Bone marrow (tissue), 2 donors: ENCODE measurements around the gene CNDP1.
A peak's percentile ranks its signal among the peaks of the same experiment; 100 is the strongest.
"Not testable (repeated sequence)": the region's sequence is repeated elsewhere in the genome, so short reads cannot be mapped to it uniquely, and the experiment has no call there.

ENCODE experiments used
- DNase-seq, 2 donors: peaks; one replicate each; lab custom pipeline; 2025; lab: John Stamatoyannopoulos, UW

Gene CNDP1, protein sequence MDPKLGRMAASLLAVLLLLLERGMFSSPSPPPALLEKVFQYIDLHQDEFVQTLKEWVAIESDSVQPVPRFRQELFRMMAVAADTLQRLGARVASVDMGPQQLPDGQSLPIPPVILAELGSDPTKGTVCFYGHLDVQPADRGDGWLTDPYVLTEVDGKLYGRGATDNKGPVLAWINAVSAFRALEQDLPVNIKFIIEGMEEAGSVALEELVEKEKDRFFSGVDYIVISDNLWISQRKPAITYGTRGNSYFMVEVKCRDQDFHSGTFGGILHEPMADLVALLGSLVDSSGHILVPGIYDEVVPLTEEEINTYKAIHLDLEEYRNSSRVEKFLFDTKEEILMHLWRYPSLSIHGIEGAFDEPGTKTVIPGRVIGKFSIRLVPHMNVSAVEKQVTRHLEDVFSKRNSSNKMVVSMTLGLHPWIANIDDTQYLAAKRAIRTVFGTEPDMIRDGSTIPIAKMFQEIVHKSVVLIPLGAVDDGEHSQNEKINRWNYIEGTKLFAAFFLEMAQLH

DNA sequence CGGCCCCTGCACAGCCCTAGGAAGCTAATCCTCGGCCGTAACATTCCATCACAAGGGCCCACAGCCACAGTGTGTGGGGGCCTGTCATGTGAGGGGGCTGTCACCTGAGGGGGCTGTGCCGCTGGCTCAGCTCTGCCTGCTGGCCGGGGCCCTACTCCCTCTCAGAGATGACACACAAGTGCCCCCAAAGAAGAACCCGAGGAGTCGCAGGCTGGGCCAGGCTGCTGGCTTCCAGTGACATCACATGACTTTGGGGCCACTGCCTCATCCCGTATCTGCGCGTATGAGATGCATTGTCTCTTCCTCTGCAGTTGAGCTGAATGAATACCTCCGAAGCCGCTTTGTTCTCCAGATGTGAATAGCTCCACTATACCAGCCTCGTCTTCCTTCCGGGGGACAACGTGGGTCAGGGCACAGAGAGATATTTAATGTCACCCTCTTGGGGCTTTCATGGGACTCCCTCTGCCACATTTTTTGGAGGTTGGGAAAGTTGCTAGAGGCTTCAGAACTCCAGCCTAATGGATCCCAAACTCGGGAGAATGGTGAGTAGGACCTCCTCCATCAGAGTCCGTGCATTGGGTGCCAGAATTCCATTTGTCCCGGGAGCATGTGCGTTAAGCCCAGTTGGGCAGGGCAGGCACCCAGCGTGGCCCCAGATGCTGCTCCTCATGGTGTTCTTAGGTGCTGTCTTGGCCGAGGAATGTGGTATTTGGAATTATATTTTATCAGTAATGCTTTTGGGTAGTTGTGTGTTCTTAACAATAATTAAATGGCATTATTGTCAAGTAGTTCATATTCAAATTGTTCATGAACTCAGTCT is at the start of gene CNDP1:
Gene CNDP1 (plus strand): TSS at position 351 of the 820 bp plus-strand sequence. CDS start 168 bp downstream, at position 519.
- no peak for DNase-seq

DNA sequence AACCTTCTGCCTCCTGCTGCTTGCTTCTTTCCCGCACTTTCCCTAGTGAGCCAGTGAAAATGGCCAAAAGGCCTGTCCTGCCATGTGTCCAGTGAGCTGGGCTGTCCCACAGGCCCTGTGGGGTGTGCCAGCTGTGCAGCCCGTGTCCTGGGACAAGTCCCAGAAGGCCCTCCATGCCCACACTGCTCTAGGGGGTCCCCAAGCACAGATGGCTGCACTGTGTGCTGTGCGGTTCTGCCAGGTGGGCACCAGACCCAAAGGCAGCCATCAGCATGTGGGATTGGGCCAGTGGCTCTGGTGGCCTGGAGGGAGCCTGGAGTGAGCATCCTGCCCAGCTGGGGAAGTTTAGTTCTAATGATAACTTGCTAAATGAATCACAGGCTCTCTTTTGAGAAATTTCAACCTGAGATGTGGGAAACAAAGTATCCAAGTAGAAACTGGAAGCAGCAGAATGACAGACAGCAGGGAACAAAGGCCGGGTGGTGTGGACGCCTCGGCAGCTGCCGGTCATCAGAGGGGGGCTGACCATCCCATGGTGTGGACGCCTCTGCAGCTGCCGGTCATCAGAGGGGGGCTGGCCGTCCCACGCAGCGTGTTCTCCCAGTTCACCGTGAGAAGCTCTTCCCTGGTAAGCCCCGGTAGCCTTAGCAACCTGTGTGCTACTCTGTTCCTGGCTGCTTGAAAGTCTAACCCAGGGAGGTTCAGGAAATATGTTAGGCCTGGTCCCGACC is 48.0 kb upstream of the CNDP1 start:
- no peak for DNase-seq

DNA sequence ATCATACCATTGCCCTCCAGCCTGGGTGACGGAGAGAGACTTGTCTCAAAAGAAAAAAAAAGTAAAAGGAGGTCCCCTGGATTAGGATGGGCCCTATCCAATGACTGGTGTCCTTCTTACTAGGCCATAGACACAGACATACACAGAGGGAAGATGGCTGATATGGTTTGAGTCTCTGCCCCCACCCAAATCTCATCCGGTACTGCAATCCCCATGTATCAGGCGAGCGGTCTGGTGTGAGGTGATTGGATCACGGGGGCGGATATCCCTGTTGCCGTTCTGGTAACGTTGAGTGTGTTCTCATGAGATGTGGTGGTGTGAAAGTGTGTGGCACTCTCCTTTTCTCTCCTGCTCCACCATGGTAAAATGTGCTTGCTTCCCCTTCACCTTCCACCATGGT is 45.9 kb upstream of the CNDP1 start:
- no peak for DNase-seq

DNA sequence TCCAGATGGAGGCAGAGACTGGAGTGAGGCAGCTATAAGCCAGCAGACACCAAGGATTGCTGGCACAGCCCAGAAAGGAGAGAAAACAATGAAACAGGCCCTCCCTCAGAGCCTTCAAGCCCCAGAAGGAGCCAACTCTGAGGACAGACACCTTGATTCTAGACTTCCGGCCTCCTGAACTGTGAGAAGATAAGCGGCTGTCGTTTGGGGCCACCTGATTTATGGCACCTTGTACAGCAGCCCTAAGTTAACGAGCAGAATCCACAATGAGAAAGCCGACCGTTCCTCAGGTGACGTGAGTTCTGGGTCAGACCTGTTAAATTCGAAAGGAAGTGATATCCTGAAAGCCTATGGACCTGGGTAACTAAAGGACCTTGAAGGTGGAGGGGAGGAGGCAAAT is 45.4 kb upstream of the CNDP1 start:
- DNase-seq = no peak

DNA sequence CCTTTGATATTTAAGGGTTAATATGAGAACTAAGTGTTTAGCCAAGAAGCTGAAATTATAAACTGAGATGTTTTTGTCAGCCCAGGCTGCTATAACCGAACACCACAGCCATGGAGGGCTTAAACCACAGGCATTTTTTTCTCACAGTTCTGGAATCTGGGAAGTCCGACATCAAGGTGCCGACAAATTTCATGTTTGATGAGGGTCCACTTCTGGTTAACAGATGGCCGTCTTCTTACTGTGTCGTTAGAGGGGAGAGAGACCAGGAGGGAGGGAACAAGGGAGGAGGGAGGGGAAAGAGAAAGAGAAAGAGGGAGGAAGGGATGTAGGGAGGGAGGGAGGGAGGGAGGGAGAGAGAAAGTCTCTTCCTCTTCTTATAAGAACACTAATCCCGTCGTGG is 44.6 kb upstream of the CNDP1 start:
- DNase-seq = no peak

DNA sequence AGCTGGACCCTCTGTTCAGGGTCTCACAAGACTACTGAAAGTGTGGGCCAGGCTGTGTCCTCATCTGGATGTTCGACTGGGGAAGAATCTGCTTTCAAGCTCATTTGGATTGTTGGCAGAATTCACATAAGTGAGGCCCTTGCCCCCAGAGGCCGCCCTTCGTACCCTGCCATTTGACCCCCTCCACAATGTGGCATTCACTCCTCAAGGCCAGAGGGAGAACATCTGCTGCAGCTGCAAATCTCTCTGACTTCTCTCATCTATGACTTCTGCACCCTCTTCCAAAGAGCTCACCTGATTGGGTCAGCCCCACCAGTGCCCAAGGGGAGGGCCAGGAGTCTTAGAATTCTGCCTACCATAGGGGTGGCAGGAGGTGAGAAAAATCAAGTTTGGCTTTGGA is 42.0 kb upstream of the CNDP1 start:
- DNase-seq = no peak

DNA sequence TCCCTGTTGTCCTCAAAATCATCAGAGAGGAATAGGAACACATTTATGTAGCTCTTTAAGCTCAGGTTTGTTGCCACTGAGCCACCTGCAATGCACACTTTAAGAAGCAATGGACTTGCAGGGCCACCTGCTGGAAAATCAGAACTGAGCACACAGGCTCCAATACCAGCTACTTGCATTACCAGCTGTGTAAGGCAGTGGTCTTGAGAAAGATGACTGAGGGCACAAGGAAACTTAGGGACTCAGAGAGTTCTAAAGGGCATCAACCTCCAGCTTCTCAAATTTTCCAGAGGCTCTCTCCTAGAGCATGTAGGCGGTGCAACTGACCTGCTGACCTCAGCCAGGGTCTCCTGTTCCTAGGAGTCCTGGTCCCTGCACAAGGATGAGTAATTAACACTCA is 40.6 kb upstream of the CNDP1 start:
- peak in 1 of 2 donors; percentile 21 for DNase-seq

DNA sequence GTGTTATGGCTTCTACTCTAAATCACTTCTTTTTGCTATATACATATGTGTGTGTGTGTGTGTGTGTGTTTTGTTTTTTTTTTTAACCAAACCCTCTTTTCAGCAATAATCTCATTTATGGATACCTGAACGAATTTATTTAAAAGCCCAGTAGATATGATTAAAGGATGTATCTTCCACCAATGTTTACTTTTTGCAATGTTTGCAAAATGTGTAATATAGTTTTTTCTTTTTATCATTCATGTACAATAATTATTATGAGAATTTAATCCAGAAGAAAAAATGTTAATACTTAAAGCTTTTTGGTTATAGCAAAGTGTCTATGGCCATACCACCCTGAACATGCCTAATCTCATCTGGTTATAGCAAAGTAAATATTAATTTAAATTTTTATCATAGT is 39.8 kb upstream of the CNDP1 start:
- DNase-seq = no peak

DNA sequence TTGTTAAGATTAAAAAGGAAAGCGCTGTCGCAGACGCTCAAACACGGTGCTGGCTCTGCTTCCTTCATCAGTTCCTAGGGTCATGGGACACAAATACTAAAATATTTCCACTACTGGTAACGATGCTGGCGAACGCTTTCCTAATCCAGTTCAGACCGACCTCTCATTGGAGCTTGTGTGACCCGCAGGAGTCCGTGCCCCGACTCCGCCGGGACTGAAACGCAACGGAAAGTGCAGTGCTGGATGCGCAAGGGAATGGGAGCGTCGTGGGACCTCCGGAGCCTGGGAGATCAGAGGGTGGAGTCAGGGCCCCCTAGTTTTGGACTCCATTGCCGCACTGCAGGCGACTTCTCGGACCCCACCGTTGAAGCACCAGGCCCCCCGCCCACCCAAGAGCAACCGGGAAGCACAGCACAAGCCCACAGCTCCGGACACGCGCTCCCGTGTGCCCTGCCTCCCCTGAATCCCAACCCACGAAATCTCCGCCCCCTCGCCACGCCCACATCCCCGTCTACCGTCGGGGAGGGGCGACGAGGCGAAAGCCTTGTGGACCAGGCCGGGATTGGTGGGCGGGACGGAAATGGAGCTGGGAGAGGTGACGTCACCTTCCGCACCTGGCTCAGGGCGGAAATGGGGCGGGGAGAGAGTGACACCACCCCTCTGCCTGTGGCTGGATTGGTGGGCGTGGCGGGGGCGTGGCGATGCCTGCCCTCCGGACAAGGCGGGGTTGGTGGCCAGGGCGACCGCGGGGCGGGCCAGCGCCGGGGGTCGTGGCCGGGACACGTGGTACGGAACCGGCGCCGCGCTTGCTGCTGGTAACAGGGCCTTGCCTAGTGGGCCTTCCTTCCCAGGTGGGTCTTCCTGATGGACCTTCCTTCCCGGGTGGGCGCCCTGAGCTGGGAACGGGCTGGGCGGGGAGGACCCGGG is 38.5 kb upstream of the CNDP1 start, which contains the start of gene CNDP2:
Gene CNDP2 (plus strand): TSS at position 783 of the 927 bp plus-strand sequence. CDS start 3,611 bp downstream, outside the sequence.
- DNase-seq = peak; percentile 88 to 95

DNA sequence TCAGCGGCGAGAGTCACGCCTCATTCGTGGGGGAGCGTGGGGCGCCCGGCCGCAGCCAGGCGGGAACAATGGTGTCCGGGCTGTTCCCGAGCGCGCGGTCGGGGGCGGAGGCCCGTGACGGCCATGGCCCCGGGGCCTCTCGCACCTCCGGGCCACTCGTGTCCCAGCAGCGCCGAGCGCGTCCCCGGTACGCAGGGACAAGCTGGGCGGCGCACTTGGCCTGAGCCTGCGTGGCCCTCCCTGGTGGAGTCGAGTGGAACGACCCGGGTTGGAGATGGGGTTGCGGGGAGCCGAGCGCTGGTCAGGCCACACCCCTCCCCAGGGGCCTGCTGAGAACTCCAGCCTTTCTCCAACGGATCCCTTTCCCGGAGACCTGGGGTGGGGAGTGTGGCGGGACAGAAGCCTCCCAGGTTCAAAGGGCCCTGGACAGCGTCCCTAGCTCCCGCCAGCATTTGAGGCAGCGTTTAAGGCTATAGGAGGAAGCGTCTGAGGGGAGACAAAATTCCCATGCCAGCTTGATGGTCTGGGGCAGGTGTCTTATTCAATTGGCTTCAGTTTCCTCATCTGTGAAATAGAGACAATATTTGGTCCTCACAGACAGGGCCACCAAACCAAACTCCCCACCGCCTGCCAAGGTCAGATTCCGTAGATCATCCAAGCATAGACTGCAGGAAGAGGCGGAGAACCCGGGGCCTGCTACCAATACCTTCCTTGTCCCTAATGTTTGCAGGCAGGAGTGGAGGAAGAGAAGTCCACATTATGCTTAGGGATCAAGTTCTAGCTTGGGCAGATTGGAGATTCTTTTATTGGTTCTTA is 37.6 kb upstream of the CNDP1 start:
- peak in 1 of 2 donors; percentile 55 for DNase-seq

DNA sequence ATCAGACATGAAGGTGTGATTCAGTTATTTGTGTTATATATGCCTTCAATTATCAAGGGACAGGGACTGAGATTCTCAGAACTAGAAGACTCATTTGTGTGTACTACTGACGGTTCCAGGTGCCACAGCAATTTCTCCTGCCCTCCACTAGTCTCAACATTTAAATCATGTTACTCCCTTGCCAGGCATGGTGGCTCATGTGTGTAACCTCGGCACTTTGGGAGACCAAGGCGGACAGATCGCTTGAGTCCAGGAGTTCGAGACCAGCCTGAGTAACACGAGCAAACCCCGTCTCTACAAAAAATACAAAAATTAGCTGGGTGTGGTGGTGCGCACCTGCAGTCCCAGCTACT is 37.0 kb upstream of the CNDP1 start:
- DNase-seq = no peak

DNA sequence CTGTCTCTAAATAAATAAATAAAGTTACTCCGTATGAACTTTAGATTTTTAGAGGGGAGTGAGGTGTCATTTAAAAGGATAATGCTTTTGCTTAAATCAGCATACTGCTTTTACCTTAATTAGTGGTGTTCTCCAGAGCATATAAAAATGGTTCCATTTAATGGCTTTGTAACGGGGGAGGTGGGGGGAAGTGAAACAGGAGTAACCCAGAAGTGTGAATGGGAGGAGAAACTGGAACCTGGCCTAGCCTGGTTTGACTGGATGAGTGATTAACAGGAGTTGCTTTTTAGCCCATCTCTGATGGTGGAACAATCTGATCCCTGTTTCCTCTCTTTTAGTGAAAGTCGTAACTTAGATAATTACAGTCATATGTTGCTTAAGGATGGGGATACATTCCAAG is 36.5 kb upstream of the CNDP1 start:
- DNase-seq = no peak

DNA sequence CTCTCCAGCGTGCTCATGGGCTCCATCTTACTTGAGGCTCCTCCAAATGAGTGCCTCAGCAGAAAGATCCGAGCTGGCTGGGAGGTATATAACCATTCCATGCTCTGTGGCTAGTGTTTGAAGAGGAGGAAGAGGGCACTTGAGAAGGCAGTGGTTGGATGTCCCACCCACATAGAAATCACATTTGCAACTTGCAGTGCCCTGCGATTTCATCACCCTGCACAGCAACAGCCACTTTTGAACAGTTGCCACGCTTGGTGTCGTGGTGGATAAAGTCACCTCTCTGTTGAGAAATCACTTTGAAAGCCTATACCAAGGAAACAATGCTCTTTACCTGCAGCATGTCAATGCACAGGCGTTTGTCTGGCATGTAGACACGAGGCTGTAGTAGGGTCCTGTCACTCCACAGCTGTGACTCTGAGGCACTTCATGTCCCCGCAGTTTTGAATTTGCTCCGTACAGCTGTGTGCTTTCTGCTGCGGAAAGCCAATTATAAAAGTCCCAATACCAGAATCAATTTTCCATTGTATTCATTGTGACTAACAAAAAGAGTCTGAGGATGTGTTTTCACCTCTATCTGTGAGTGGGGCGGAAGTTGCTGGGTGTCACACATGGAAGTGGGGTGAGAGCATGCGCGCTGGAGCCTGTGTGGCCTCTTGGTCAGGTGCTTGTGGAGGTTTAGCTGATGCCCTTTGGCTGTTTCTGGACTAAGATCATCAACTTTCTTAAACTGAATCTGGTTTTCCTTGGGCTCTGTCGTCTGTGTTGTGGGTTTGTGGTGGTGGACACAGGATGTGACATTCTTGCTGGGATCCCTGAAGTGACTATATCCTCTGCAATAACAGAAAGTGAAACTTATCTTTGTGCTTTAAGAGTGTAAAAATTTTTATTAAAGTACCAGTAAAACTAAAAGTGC is 35.3 kb upstream of the CNDP1 start:
- peak in 1 of 2 donors; percentile 68 for DNase-seq

DNA sequence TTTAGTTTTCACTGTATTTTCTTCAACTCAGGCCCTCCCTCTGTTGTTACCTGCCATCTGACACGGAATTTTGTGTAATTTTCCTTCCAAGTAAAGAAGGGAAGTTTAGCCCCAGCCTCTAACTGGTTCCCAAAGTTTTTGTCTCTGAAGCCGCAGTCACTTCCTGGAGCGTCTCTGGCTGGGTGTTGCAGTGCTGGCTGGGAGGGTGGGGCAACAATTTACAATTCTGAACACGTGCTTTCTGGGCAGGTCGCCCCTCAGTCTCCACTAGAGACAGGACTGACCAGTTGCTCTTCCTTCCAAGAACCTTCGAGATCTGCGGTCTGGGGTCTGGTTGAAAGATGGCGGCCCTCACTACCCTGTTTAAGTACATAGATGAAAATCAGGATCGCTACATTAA is 34.7 kb upstream of the CNDP1 start:
- peak in 1 of 2 donors; percentile 68 for DNase-seq

DNA sequence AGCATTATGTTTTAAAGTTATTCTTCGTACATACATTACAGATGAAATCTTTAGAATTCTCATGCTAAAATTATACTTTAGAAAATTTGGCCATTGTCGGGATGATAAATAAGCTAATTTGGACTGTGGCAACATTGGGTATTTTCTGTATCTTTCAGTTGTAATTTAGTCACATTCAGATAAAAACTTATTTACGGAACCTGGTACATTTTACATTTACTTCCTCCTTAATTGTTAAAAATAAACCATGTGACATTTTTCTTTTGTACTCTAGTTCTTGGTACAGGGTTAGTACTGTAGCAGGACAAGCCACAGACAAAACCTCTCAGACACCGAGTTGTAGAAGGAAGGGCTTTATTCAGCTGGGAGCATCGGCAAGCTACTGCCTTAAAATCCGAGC is 33.9 kb upstream of the CNDP1 start:
- DNase-seq = no peak

DNA sequence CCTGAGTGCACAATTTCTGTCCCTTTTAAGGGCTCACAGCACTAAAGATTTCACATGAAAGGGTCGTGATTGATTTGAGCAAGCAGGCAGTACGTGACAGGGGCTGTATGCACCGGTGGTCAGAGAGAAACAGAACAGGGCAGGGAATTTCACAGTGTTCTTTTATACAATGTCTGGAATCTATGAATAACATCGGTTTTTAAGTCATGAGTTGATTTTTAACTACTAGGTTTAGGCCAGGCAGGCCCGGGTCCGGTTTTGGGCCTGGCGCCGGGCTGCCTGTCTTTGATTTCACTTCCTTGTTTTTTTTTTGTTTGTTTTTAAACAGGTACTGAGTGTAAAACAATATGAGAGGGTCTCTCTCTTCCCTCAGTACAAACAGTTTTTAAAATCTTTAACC is 33.5 kb upstream of the CNDP1 start:
- not testable (repeated sequence) for DNase-seq

DNA sequence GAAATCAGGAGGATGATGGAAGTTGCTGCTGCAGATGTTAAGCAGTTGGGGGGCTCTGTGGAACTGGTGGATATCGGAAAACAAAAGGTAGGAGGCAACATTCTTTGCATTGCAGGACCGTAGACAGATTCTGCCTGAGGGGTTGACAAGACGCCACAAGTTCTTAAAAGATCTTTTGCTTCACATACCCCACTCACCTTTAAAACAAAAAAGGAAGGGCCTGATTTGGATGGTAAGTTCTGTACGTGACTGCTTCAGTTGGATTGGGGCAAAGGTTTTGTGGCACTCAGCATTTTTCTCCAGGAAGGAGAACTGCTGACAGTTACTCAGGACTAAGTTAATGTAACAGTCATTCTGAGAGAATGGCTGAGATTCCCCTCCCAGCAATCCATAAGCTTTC is 32.9 kb upstream of the CNDP1 start:
- DNase-seq = no peak

DNA sequence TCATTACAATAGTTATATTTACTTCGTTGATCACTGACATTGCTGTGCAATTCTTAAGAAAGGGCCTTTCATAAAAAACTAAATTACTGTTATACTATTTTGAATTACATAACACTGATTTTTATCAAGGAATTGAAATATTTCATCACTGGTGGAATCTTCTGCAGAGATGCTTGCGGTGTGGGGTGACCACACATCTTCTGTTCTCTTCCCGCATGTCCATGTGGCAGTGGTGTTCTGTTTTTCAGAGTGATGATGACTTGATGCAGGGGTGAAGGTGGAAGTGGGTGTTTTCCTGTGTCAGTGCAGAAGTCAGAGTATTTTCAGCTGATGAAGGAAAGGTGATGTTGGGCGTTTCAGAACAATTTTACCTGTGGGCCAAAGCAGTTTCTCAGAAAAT is 31.2 kb upstream of the CNDP1 start:
- no peak for DNase-seq

DNA sequence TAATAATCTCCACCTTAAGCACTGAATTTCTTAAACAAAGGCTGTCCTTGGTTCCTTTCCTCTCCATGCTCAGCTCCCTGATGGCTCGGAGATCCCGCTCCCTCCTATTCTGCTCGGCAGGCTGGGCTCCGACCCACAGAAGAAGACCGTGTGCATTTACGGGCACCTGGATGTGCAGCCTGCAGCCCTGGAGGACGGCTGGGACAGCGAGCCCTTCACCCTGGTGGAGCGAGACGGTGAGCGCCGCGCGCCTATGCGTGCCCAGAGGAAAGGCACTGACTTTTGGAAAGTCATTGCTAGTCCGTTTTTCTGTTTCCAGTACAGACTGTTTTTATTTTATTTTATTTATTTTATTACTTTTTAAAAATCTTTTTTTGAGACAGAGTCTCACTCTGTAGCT is 28.5 kb upstream of the CNDP1 start:
- no peak for DNase-seq
